HG03442 (cell line): Measurements from ENCODE around the gene IFNGR2.
"Not testable (repeated sequence)": the region's sequence is repeated elsewhere in the genome, so short reads cannot be mapped to it uniquely, and the experiment has no call there.

Experiments used
- ATAC-seq: cut with Tn5 transposase; IDR thresholded peaks from one replicate; pipeline ENCODE4 v1.9.1; 2021; ENCODE audit warnings: mild to moderate bottlenecking, moderate library complexity; ENCODE audit not compliant: unreplicated experiment

The IFNGR2 gene

DNA sequence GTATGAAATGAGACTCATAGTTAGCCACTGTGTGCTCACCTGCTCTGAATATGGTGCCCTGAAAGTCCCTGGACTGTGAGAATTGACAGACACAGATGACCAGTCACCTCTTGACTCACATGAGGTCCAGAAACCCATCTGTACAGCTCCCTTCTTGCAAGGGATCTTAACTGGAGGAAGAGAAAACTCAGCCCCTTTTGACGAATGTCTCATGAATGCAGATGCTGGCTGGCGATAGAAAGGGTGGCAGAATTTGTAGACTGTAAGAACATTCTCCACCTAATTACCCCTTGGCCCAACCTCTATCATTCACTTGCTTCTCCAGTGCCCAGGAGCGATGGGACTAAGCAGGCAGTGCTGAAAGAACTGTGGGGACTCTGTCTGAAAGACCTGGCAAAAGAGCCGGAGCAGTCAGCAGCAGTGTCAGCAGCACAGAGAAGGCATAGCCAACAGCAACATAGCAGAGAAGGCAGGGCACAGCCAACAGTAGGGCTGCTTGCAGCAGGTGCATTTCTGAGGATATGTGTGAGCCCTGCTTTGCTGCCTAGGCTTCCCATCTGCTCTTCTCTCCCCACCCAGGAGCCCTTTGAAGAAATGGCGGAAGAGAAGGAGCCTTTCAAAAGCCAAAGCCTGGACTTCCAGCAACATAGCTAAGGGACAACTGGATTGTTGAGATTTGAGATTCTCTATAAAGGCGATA is 25.8 kb upstream of the IFNGR2 start:
- ATAC-seq, result no peak

DNA sequence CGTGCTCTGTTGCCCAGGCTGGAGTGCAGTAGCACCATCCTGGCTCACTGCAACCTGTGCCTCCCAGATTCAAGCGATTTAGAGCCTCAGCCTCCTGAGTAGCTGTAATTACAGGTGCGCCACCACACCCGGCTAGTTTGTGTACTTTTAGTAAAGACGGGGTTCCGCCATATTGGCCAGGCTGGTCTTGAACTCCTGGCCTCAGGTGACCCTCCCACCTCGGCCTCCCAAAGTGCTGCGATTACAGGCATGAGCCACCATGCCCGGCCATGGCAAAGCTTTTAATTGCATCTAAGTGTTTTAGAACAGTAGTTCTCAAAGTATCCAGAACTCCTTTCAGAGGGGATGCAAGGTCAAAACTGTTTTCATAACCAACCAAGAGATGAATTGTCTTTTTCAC is 25.1 kb upstream of the IFNGR2 start:
- no peak for ATAC-seq

DNA sequence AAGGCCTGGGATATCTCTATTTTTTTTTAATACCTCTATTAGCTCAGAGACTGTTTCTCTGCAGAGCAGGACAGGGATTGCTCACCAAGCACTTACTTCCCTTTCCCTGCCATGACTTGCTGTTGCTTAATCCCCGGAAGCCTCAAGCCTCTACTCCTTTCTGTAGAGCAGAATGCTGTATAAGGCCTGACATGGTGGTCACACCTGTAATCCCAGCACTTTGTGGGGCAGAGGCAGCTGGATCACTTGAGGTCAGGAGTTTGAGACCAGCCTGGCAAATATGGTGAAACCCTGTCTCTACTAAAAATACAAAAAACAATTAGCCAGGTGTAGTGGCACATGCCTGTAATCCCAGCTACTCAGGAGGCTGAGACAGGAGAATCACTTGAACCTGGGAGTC is 23.3 kb upstream of the IFNGR2 start:
- not testable (repeated sequence) for ATAC-seq

DNA sequence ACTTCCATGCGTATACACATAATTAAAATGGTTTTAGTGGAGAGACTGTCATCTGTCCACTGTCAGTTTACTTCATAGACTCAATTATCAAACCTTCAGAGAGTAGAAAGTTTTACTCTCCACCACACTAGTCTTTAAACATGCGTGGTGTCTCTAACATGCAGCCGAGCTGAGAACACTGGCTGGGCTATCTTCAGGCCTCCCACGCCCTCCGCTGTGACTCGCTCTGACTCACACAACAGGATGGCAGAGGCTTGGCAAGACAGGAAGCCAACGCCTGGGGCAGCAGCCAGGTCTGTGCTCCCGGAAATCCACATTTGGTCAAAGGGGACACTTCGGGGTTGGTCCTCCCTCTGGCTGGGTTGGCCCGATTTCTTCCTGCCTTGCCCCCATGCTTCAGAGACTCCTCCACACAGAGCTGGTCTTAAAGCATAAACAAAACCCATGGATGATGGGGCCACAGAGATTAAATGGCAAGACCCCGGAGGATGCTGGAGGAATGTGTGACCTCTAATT is 22.7 kb upstream of the IFNGR2 start:
- ATAC-seq, result peak; percentile 47

DNA sequence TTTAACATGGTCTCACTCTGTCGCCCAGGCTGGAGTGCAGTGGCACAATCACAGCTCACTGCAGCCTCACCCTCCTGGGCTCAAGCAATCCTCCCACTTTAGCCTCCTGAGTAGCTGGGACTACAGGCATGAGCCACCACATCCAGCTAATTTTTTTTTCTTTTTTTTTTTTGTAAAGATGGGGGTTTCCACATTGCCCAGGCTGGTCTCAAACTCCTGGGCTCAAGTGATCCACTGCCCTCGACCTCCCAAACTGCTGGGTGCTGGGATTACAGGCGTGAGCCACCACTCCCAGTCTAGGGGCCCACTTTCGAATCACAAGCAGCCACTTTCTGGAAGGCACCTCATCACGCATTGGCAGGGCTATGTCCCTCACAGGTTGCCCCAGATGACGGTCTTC is 21.8 kb upstream of the IFNGR2 start:
- ATAC-seq, result not testable (repeated sequence)

DNA sequence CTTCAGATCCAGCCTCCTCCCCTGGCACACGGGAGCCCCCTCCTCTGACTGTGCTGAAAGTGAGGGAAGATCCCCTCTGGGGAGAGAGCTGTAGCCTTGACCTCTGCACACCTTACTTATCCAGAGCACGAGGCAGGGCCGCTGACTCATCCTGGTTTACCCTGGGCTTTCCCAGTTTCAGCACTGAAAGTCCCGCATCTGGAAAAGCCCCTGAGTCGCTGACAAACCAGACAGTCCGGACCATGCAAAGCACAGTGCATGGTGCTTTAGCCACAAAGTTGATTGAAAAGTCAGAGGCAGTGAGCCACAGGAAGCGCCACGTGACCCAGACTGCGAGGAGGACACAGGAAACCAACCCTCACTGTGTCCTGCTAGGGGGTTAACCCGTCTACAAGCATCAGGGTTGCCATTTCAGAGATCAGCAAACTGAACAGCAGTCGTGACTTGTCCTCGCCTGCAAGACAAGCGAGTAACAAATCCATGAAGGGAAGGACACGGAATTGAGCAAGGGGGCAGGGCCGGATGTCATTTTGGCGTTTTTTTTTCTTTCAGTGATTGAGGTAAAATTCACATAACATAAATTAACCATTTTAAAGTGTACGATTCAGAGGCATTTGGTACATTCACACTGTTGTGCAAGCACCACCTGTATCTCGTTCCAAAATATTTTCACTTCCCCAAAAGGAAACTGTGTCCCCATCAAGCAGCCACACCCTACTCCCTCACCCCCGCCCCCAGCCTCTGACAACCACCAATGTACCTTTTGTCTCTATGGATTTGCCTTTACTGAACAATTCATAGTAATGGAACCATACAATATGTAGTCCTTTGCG is 19.9 kb upstream of the IFNGR2 start:
- ATAC-seq, result peak; percentile 69

DNA sequence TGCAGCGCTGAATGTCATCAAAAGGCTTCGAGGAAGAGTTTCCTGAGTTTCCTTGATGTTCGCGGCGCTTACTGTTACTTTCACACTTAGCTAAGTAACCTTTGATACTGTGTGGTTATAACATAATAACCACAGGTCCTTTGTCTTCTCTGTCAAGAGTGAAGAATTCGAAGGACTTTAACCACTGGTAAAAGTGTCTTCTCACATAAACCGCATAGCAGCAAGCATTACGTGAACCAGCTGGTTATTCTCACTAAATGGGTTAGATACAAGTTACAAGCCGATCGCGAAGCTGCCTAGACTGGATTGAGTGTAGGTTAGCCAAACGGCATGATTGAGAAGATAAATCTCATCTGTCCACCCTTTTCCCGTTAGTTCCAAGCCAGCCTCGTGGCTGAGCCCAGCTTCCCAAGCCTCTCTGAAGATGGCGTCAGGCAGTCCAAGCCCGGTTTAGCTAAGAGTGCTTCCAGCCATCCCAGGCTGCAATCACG is 18.3 kb upstream of the IFNGR2 start:
- ATAC-seq, result no peak

DNA sequence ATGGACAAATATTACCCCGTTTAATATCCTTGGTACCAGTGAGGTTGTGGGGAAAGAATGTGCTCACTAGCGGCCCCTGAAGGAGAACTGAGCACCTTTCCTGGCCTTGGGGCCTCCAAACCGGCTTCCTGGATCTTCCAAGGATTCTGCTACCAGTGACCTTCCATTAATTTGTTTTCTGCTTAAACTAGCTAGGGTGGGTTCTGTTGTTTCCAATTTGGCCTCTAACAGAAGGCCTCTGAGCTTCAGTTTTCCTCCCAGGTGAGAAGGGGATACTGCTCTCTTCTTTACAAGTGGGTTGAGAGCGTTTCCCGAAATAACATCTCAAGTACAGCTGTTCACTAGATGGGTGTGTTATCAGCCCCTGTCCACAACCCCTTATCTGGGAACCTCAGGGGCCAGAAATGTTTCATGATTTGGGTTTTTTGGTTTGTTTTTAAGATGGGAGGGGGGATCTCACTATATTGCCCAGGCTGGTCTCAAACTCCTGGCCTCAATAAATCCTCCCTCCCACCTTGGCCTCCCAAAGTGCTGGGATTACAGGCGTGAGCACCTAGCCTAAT is 16.9 kb upstream of the IFNGR2 start:
- no peak for ATAC-seq

DNA sequence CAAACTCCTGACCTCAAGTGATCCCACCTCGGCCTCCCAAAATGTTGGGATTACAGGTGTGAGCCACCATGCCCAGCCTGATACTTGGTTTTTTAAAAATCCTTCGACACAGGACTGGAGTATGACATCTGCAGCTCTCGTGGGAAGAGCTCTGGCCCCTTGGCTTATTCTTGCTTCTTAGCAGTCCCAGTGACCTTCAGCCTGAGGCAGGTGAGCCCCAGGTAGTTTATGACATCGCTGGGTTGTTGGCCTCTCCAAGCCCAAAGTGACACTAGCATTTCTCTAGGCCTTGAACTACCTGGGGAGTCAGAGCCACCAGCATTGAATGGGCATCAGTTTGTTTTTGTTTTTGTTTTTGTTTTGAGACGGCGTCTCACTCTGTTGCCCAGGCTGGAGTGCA is 15.9 kb upstream of the IFNGR2 start:
- ATAC-seq, result no peak

DNA sequence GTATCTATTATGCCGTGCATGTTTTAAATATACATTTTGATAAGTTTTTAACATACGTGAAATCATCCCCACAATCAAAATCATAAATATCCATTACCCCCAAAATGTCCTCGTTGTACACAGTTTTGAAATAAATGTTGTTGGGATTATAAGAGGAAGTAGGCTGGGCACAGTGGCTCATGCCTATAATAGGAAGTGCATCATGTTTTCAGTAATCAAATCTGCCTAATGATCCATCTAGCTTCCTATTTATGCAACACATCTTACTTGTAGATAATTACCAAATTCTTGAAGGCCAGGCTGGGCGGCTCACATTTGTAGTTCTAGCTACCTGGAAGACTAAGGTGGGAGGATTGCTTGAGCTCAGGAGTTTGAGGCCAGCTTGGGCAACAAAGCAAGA is 15.0 kb upstream of the IFNGR2 start:
- no peak for ATAC-seq

DNA sequence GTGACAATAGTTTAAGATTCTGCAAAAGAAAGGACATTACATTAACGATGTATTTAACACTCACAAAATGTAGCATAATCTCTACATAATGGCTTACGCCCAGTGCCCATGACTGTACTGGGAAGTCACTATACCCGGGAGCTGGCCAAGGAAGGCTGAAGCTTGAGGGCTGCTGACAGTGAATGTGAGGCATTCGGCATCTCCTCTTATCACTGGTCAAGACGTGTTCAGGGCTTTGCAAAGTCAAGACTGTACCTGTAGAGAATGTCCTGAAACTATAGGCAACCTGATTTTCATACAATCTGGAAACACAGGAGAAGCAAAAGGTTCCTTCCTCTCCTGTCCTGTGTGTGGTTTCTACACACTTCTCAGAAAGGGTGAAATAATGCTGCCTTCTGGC is 12.7 kb upstream of the IFNGR2 start:
- ATAC-seq, result no peak

DNA sequence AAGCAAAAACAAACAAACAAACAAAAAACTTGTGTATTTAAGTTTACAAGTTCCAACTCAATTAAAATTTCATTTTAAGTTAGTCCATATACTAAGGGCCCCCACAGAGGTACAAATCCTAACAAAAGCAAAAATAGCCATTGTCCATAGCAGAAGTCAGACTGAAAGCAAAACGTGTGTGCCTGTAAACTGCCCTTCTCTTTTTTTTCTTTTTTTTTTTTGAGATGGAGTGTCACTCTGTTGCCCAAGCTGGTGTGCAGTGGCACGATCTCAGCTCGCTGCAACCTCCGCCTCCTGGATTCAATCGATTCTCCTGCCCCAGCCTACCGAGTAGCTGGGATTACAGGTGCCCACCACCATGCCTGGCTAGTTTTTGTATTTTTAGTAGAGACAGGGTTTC is 11.6 kb upstream of the IFNGR2 start:
- no peak for ATAC-seq

DNA sequence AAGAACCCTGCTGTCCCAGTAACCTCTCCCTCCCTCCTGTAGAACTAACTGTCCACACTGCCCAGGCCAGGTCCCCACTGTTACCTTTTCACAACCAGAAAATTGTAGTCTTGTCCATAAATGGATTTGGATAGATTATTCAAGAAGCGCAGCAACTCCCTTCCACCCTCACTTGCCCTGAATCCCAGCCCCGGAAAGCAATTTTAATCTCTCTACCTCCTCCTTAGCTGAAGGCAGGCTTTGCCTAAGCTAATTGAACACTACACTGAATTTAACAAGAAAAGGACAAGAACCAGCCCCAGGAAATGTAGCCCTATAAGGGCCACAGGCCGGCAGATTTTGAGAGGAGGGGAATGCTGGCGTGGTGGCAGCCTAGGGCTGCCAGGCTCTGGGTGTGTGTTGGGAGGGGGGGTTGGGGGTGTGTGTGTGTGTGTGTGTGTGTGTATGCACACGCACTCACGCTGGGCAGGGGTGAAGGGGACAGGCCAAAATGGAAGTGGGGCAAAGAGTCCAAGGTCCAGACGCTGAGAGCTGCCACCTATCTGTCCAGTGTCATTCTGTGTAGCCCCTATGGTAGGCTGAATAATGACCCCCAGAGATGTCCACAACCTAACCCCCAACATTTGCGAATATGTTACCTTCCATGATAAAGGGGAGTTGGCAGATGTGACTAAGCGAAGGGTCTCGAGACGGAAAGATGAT is 10.8 kb upstream of the IFNGR2 start:
- ATAC-seq, result no peak

DNA sequence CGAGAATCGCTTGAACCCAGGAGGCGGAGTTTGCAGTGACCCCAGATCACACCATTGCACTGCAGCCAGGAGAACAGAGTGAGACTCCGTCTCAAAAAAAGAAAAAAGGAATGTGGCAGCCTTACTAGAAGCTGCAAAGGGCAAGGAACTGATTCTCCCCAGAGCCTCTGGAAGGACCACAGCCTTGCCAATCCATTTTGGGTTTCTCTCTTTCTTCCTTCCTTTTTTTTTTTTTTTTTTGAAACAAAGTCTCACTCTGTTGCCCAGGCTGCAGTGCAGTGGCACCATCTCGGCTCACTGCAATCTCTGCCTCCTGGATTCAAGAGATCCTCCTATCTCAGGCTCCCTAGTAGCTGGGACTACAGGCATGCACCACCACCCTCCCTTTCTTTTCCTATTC is 9.9 kb upstream of the IFNGR2 start:
- ATAC-seq, result no peak

DNA sequence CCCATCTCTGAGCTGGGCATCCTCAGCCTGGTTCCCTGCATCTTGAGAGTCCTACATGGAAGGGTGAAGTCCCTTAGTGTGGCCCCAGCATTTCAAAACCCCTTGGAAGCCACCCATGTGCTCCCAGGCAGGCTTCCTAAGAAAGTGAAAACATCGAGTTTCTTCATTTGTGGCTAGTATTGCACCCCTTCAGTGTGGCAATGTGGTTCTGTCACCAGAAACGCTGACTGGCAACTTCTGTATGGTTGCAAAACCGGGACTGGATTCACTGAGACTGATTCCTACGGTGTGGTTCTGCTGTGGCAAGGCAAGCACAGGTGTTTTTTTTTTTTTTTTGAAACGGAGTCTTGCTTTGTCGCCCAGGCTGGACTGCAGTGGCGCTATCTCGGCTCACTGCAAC is 9.0 kb upstream of the IFNGR2 start:
- ATAC-seq, result no peak

DNA sequence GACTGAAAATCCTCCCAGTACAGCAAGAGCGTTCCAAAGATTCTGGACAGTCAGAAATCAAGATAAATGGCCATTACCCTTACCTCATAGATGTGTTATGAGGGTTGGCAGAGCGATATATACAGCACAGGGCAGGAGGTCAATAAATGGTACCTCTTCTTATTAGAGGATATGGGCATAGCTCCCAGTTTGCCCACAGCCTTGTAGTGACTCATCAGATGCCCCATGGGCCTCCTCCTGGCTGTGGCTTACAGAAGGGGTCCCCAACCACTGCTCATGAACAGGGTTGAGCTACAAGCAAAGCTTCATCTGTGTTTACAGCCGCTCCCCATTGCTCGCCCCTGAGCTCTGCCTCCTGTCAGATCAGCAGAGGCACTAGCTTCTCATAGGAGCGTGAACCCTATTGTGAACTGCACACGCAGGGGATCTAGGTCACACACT is 7.3 kb upstream of the IFNGR2 start:
- no peak for ATAC-seq

DNA sequence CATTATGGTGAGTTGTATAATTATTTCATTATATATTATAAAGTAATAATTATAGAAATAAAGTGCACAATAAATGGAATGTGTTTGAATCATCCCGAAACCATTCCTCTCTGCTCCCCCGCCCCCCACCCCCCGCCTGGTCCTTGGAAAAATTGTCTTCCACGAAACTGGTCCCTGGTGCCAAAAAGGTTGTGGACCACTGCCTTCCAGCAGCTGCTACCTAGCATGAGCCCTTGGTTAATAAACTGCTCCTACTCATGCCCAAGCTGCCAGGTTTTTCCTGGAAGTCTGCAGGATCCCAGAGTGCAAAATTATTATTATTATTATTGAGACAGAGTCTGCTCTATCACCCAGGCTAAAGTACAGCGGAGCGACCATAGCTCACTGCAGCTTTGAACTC is 6.8 kb upstream of the IFNGR2 start:
- no peak for ATAC-seq

DNA sequence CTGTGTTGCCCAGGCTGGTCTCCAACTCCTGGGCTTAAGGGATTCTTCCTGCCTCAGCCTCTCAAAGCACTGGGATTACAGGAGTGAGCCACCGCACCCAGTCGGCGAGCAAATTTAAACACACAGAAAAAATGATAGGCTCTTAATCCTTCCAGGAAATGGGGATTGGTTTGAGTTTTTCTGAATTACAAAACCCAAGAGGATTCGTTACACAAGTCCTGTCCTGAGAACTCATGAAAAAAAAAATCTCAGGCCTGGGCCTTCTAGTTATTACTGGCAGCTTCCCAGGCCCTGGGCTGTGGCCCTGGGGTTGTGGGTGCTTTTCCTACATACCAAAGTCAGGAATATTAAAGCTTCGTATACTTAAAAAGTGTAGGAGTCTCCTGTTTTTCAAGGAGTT is 6.3 kb upstream of the IFNGR2 start:
- ATAC-seq, result no peak

DNA sequence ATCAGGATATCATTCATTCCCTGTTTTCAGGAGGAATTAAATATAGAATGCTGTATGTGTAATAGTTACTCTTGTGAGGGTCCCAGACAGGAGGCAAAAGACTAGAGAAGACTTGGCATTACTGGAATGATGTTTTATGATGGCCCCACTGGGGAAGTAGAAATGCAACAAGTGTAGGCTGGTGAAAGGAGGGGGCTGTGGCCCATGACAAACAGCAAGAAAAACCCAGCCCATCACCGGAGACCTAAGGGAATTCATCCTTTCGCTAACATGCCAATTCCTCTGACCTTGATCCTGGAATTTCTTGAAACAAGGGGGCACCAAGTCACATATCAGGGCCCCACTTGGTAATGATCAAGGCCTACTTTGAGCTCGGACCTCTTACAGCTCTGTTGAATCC is 5.5 kb upstream of the IFNGR2 start:
- ATAC-seq, result no peak

DNA sequence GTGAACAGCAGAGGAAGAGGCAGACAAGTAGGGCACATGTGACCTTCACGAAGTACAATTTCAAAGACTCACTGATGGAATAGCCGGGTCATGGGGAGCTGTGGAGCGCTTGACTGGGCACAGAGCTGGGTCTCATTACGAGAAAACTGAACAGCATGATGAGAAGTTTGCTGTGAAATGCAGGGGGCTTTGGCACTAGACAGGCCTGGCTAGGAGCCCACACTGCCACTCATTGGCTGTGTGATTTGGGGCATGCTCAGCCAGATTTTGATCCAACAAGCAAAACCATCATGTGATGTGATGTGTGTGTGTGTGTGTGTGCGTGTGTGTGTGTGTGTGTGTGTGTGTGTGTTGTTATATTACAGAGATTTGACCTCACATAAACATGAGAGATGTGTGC is 4.9 kb upstream of the IFNGR2 start:
- ATAC-seq, result no peak

DNA sequence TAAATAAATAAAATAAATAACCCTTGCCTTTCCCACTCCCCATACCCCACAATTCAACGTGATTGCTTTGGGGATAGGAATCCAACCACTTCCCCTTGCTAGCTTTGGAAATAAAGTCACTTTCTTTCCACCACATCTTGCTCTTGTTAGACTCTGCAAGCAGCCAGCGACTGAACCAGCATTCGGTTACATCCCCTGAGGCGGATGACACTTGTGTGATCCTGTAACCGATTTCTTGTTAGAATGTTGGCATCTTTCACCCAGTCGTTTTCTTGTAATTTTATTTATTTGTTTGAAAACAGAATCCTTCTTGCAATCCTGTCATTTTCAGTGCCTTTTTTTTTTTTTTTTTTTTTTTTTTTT is 1.6 kb upstream of the IFNGR2 start:
- no peak for ATAC-seq
